HepG2 (cell line): Measurements from ENCODE around the gene SLC16A1. TPM values are rescaled to one million over a fixed set of nuclear protein-coding genes. Genes with fewer than 3 reads are reported as not detected.
A peak's percentile ranks its signal among the peaks of the same experiment; 100 is the strongest.

Experiments used
- AGO2 ChIP-seq: fragments of 200-400 bp; formaldehyde crosslinking; optimal IDR thresholded peaks from 2 replicates; pipeline ENCODE3; 2017; ENCODE audit warnings: mild to moderate bottlenecking, low read depth, low read length, moderate library complexity
- ARHGAP35 ChIP-seq: sonication (generic); formaldehyde crosslinking; IDR thresholded peaks from 2 replicates; pipeline ENCODE4 v1.9.0; 2022; ENCODE audit warnings: mild to moderate bottlenecking, inconsistent platforms, moderate library complexity, missing genetic modification reagents, borderline replicate concordance
- BATF2 ChIP-seq: sonication (generic); formaldehyde crosslinking; IDR thresholded peaks from 2 replicates; pipeline ENCODE4 v1.8.0; 2022; ENCODE audit warnings: mild to moderate bottlenecking, missing genetic modification reagents, moderate library complexity
- BORCS8-MEF2B ChIP-seq: sonication (generic); formaldehyde crosslinking; IDR thresholded peaks from 2 replicates; pipeline ENCODE4 v1.8.0; 2022; ENCODE audit warnings: mild to moderate bottlenecking, missing genetic modification reagents
- DMAP1 ChIP-seq: IDR thresholded peaks from 2 replicates; pipeline ENCODE4 v1.6.1; 2016
- DR1 ChIP-seq: sonication (generic); formaldehyde crosslinking; IDR thresholded peaks from 2 replicates; pipeline ENCODE4 v1.8.0; 2021; ENCODE audit warnings: mild to moderate bottlenecking, missing genetic modification reagents, inconsistent platforms
- HBP1 ChIP-seq: IDR thresholded peaks from 2 replicates; pipeline ENCODE4 v1.6.1; 2016; ENCODE audit warnings: low read depth, control low read depth
- HCFC1 ChIP-seq: fragments of 150-350 bp; IDR thresholded peaks from 2 replicates; pipeline ENCODE4 v1.6.1; 2014; ENCODE audit warnings: low read depth, low read length
- KDM6A ChIP-seq: IDR thresholded peaks from 2 replicates; pipeline ENCODE4 v1.6.1; 2016; ENCODE audit warnings: low read depth
- KMT2B ChIP-seq: IDR thresholded peaks from 2 replicates; pipeline ENCODE4 v1.6.1; 2016; ENCODE audit warnings: missing genetic modification reagents, missing compliant biosample characterization
- MED13 ChIP-seq: sonication (generic); formaldehyde crosslinking; IDR thresholded peaks from 2 replicates; pipeline ENCODE4 v1.5.0; 2020; ENCODE audit warnings: missing genetic modification reagents
- MTA3 ChIP-seq: sonication (generic); formaldehyde crosslinking; IDR thresholded peaks from 2 replicates; pipeline ENCODE4 v1.4.0; 2020; ENCODE audit warnings: missing genetic modification reagents
- MYNN ChIP-seq: sonication (generic); formaldehyde crosslinking; IDR thresholded peaks from 2 replicates; pipeline ENCODE4 v1.4.0; 2020; ENCODE audit warnings: mild to moderate bottlenecking, low read depth, missing genetic modification reagents
- NONO ChIP-seq, 2 experiments: fragments of 450-650 bp in 1 of 2; sonication (generic) in 1 of 2; formaldehyde crosslinking in 1 of 2; IDR thresholded peaks in 1 of 2; conservative IDR thresholded peaks in 1 of 2; 2 replicates each; pipeline versions ENCODE4 v1.6.1 to v1.8.0; 2017 to 2022; ENCODE audit warnings: mild to moderate bottlenecking in 1 of 2, missing genetic modification reagents in 1 of 2, moderate library complexity in 1 of 2
- SMARCE1 ChIP-seq: fragments of 450-650 bp; IDR thresholded peaks from 2 replicates; pipeline ENCODE4 v1.6.1; 2017; ENCODE audit warnings: borderline replicate concordance
- SP4 ChIP-seq: sonication (generic); formaldehyde crosslinking; IDR thresholded peaks from 2 replicates; pipeline ENCODE4 v1.8.1; 2023; ENCODE audit warnings: mild to moderate bottlenecking, missing genetic modification reagents
- TFE3 ChIP-seq: IDR thresholded peaks from 2 replicates; pipeline ENCODE4 v1.6.1; 2016
- THAP7 ChIP-seq: sonication (generic); formaldehyde crosslinking; IDR thresholded peaks from 2 replicates; pipeline ENCODE4 v1.8.1; 2023; ENCODE audit warnings: mild to moderate bottlenecking, missing genetic modification reagents
- ZBTB21 ChIP-seq: sonication (generic); formaldehyde crosslinking; IDR thresholded peaks from 2 replicates; pipeline ENCODE4 v1.4.0; 2020; ENCODE audit warnings: missing genetic modification reagents
- ZBTB3 ChIP-seq: sonication (generic); formaldehyde crosslinking; IDR thresholded peaks from 2 replicates; pipeline ENCODE4 v1.4.0; 2020; ENCODE audit warnings: low read depth, mild to moderate bottlenecking, moderate library complexity, missing genetic modification reagents, borderline replicate concordance
- ZBTB39 ChIP-seq: sonication (generic); formaldehyde crosslinking; IDR thresholded peaks from 2 replicates; pipeline ENCODE4 v1.5.0; 2020; ENCODE audit warnings: missing genetic modification reagents
- ZFP90 ChIP-seq: sonication (generic); formaldehyde crosslinking; IDR thresholded peaks from 2 replicates; pipeline ENCODE4 v1.8.0; 2022; ENCODE audit warnings: missing genetic modification reagents, mild to moderate bottlenecking, inconsistent platforms, borderline replicate concordance
- ZNF564 ChIP-seq: sonication (generic); formaldehyde crosslinking; IDR thresholded peaks from 2 replicates; pipeline ENCODE4 v1.8.1; 2023; ENCODE audit warnings: mild to moderate bottlenecking, missing genetic modification reagents
- ZNF660 ChIP-seq: sonication (generic); formaldehyde crosslinking; IDR thresholded peaks from 2 replicates; pipeline ENCODE4 v1.5.1; 2020; ENCODE audit warnings: mild to moderate bottlenecking, low read depth, missing genetic modification reagents, borderline replicate concordance
- ZNF782 ChIP-seq: sonication (generic); formaldehyde crosslinking; IDR thresholded peaks from 2 replicates; pipeline ENCODE4 v1.4.0; 2020; ENCODE audit warnings: missing genetic modification reagents, mild to moderate bottlenecking, borderline replicate concordance
- polyA plus RNA-seq, 8 experiments: library from polyadenylated mRNA; depleted of rRNA in 3 of 8; stranded (reverse) in 7 of 8; unstranded in 1 of 8; fragments of >200 nt; fragmentation: Illumina TruSeq in 4 of 8; extraction: Trizol in 4 of 8; gene quantifications; 2 replicates each; pipeline versions ENCODE4 v1.2.1 to v1.2.3, GENCODE V29; 2011 to 2016; ENCODE audit warnings: low read depth in 4 of 8, missing spikeins in 1 of 8, mixed read lengths in 1 of 8; ENCODE audit not compliant: insufficient read depth in 1 of 8
- total RNA-seq, 5 experiments: library from RNA; depleted of rRNA; stranded (reverse); fragments of >200 nt; fragmentation: Illumina TruSeq; extraction: Trizol; gene quantifications; 2 replicates each; pipeline ENCODE4 v1.2.3, GENCODE V29; 2016; ENCODE audit warnings: low read depth in 1 of 5

SLC16A1 gene
- total and polyA plus RNA-seq, 2 of the 13 experiments (the other 11 are each of a cell fraction or from before 2014, with no cell fraction given) = 106 to 142 TPM

- TF ChIP-seq ZFP90 (CRISPR knock-in tag) (no peak), DMAP1 (CRISPR knock-in tag) (peak; percentile 46), ZBTB3 (no peak), BATF2 (peak; percentile 59), SMARCE1 (no peak), HCFC1 (no peak), AGO2 (no peak), ZNF782 (CRISPR knock-in tag) (no peak), TFE3 (CRISPR knock-in tag) (no peak), NONO (IDR thresholded peaks at IDR 0.05) (no peak), NONO (CRISPR knock-in tag; conservative IDR thresholded peaks at IDR 0.05) (no peak), ZBTB21 (no peak), HBP1 (peak; percentile 9; the same call in 1 of the 2 replicates), ZBTB39 (CRISPR knock-in tag) (no peak), KDM6A (CRISPR knock-in tag) (no peak), KMT2B (CRISPR knock-in tag) (no peak), SP4 (CRISPR knock-in tag) (no peak), MTA3 (CRISPR knock-in tag) (no peak), DR1 (CRISPR knock-in tag) (no peak), BORCS8-MEF2B (CRISPR knock-in tag) (no peak; the same call in 1 of the 2 replicates), MYNN (CRISPR knock-in tag) (no peak), THAP7 (CRISPR knock-in tag) (no peak), ZNF660 (CRISPR knock-in tag) (no peak), MED13 (CRISPR knock-in tag) (no peak), ZNF564 (CRISPR knock-in tag) (0 out of 2 replicates have a peak, but pooled peaks have one; percentile 1), ARHGAP35 (CRISPR knock-in tag) (no peak; the same call in 1 of the 2 replicates)
Observed at GRCh38 chr1:112956544-112957132, 642 bp upstream of the SLC16A1 start (continued).
